Fibroblast of pulmonary artery (primary cell): ENCODE measurements around the gene PITPNM3.
A peak's percentile ranks its signal among the peaks of the same experiment; 100 is the strongest.

ENCODE experiments used
- DNase-seq: peaks from one replicate; pipeline ENCODE4 v3.0.0-alpha.2; 2010; ENCODE audit warnings: low read depth
- H3K4me3 ChIP-seq: replicated peaks from 2 replicates; pipeline ENCODE4 v1.5.1; 2011; ENCODE audit warnings: low read depth, mild to moderate bottlenecking, control low read depth, low read length, moderate library complexity
- CTCF ChIP-seq: IDR thresholded peaks from 2 replicates; pipeline ENCODE4 v1.5.1; 2011; ENCODE audit warnings: mild to moderate bottlenecking, control low read depth, low read length, inconsistent platforms; ENCODE audit errors: missing control alignments

Gene PITPNM3

GRCh38 chr17:6508519-6509030 is 47.8 kb downstream of the PITPNM3 start:
- DNase-seq, result no peak
- H3K4me3 ChIP-seq, result no peak overlapping the region
- no peak for TF ChIP-seq CTCF

GRCh38 chr17:6508016-6508415 is 48.3 kb downstream of the PITPNM3 start:
- H3K4me3 ChIP-seq, result no peak overlapping the region
- no peak for DNase-seq
- TF ChIP-seq CTCF, result no peak

GRCh38 chr17:6507535-6507934 is 48.8 kb downstream of the PITPNM3 start:
- H3K4me3 ChIP-seq, result no peak overlapping the region
- TF ChIP-seq CTCF, result no peak
- peak; percentile 87 for DNase-seq

GRCh38 chr17:6506679-6507231 is 49.6 kb downstream of the PITPNM3 start:
- no peak overlapping the region for H3K4me3 ChIP-seq
- DNase-seq, result peak; percentile 63
- TF ChIP-seq CTCF, result no peak

GRCh38 chr17:6505425-6506142 is 50.8 kb downstream of the PITPNM3 start:
- TF ChIP-seq CTCF, result no peak
- no peak overlapping the region for H3K4me3 ChIP-seq
- peak; percentile 76 for DNase-seq

- no peak for TF ChIP-seq CTCF
- DNase-seq, result no peak
- H3K4me3 ChIP-seq, result no peak overlapping the region
Observed at GRCh38 chr17:6503641-6504195, 52.6 kb downstream of the PITPNM3 start.
